ENCODE measurements around the gene COL4A2. TPM values are rescaled to one million over a fixed set of nuclear protein-coding genes. Genes with fewer than 3 reads are reported as not detected.

The COL4A2 gene
- polyA plus RNA-seq, 1 experiment, result 208 TPM

GRCh38 chr13:110490009-110490770, 183.1 kb downstream of the COL4A2 start:
- no peak for TF ChIP-seq CTCF (IDR thresholded peaks at IDR 0.05; ENCODE audit: low read depth, low read length)
- Histone ChIP-seq H3K4me3 (ENCODE audit: low read depth, low read length) (no peak overlapping the region), H3K27ac (ENCODE audit: low read depth, low read length) (no peak overlapping the region), H3K9me3 (ENCODE audit: control insufficient read depth, insufficient read depth, low read length) (no peaks in the 10 kb centered on the region; the same call in 1 of the 2 replicates), H3K27me3 (ENCODE audit: control insufficient read depth, insufficient read depth, low read length) (no peaks in the 10 kb centered on the region)
- ChIA-PET POLR2A (no interaction called here), CTCF (no interaction called here)
- no peak for DNase-seq (ENCODE audit: low read depth, low spot score)

GRCh38 chr13:110491869-110492678, 185.0 kb downstream of the COL4A2 start:
- Histone ChIP-seq H3K9me3 (ENCODE audit: control insufficient read depth, insufficient read depth, low read length) (no peaks in the 10 kb centered on the region; the same call in 1 of the 2 replicates), H3K4me3 (ENCODE audit: low read depth, low read length) (no peak overlapping the region), H3K27me3 (ENCODE audit: control insufficient read depth, insufficient read depth, low read length) (no peaks in the 10 kb centered on the region), H3K27ac (ENCODE audit: low read depth, low read length) (no peak overlapping the region)
- ChIA-PET POLR2A (no interaction called here), CTCF (no interaction called here)
- no peak for TF ChIP-seq CTCF (IDR thresholded peaks at IDR 0.05; ENCODE audit: low read depth, low read length)
- no peak for DNase-seq (ENCODE audit: low read depth, low spot score)

- TF ChIP-seq CTCF (IDR thresholded peaks at IDR 0.05; ENCODE audit: low read depth, low read length), result no peak
- Histone ChIP-seq H3K4me3 (ENCODE audit: low read depth, low read length) (no peak overlapping the region), H3K9me3 (ENCODE audit: control insufficient read depth, insufficient read depth, low read length) (no peaks in the 10 kb centered on the region; the same call in 1 of the 2 replicates), H3K27me3 (ENCODE audit: control insufficient read depth, insufficient read depth, low read length) (no peaks in the 10 kb centered on the region), H3K27ac (ENCODE audit: low read depth, low read length) (no peak overlapping the region)
- CTCF ChIA-PET, result no interaction called here
- POLR2A ChIA-PET, result no interaction called here
- no peak for DNase-seq (ENCODE audit: low read depth, low spot score)
These were observed 185.9 kb downstream of the COL4A2 start for GRCh38 chr13:110492679-110493593.

GRCh38 chr13:110493613-110494012, 186.5 kb downstream of the COL4A2 start:
- Histone ChIP-seq H3K27me3 (ENCODE audit: control insufficient read depth, insufficient read depth, low read length) (no peaks in the 10 kb centered on the region), H3K27ac (ENCODE audit: low read depth, low read length) (no peak overlapping the region), H3K9me3 (ENCODE audit: control insufficient read depth, insufficient read depth, low read length) (peaks cover under 1% of the 10 kb centered on the region; the same call in 1 of the 2 replicates), H3K4me3 (ENCODE audit: low read depth, low read length) (no peak overlapping the region)
- TF ChIP-seq CTCF (IDR thresholded peaks at IDR 0.05; ENCODE audit: low read depth, low read length), result no peak
- ChIA-PET CTCF (no interaction called here), POLR2A (no interaction called here)
- DNase-seq (ENCODE audit: low read depth, low spot score), result no peak
